GM12891 (cell line): ENCODE data around the gene EIF4G3.

ENCODE experiments used
- POLR2A ChIP-seq: IDR thresholded peaks from 2 replicates; pipeline ENCODE4 v1.6.1; 2011; ENCODE audit warnings: low read depth, low read length, control low read depth
- POLR2AphosphoS5 ChIP-seq: IDR thresholded peaks from 2 replicates; pipeline ENCODE4 v1.6.1; 2011; ENCODE audit warnings: low read depth, low read length, control low read depth
- TAF1 ChIP-seq: IDR thresholded peaks from 2 replicates; pipeline ENCODE4 v1.6.1; 2011; ENCODE audit warnings: low read depth, low read length, control low read depth

GRCh38 chr1:21153388-21153787, 23.3 kb downstream of the EIF4G3 start:
- TF ChIP-seq TAF1 (no peak), POLR2A (no peak), POLR2AphosphoS5 (no peak)
